HG03060 (cell line): ENCODE results near the gene TNIK.

Experiments
- ATAC-seq: cut with Tn5 transposase; IDR thresholded peaks from one replicate; pipeline ENCODE4 v1.9.1; 2021; ENCODE audit warnings: low read depth, moderate number of reproducible peaks; ENCODE audit not compliant: unreplicated experiment

The TNIK gene

DNA sequence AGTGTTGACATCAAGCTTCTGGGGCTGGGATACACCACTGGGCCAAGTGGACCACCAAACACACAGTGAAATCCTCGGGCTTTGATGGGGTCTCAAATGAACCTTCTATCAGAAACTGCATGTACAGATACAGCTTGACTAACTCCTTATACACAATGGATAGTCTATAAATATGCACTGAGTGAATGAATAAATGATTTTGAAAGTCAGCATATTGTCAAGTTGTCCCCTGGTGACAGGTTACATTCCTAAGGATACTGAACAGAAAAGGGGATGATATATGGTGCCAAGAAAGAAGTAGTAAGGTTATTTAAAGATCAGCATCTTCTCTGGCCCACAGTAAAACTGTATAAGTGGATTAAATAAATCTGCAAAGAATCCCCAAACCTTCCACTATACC lies 274.2 kb downstream of the TNIK start:
- no peak for ATAC-seq

GRCh38 chr3:171184372-171184771 lies 275.8 kb downstream of the TNIK start:
- peak; percentile 70 for ATAC-seq

DNA sequence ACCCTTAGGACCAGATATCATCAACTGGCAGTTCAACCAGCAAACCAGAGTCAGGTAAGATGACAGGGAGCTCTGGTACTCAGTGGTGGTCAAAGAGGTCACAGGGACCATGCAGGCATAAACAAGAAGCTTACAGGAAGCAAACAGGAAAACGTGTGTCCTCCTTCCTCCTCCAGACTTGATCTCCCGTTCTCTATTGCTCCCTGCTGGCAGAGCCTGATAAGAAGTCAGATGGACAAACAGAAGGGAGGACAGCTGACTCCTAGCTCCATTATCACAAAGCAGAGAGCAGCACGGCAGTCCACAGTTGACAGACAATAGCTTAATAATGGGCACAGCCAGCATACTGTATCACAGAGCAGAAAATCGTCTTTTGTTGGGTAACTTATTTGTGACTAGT lies 277.2 kb downstream of the TNIK start:
- ATAC-seq: no peak

DNA sequence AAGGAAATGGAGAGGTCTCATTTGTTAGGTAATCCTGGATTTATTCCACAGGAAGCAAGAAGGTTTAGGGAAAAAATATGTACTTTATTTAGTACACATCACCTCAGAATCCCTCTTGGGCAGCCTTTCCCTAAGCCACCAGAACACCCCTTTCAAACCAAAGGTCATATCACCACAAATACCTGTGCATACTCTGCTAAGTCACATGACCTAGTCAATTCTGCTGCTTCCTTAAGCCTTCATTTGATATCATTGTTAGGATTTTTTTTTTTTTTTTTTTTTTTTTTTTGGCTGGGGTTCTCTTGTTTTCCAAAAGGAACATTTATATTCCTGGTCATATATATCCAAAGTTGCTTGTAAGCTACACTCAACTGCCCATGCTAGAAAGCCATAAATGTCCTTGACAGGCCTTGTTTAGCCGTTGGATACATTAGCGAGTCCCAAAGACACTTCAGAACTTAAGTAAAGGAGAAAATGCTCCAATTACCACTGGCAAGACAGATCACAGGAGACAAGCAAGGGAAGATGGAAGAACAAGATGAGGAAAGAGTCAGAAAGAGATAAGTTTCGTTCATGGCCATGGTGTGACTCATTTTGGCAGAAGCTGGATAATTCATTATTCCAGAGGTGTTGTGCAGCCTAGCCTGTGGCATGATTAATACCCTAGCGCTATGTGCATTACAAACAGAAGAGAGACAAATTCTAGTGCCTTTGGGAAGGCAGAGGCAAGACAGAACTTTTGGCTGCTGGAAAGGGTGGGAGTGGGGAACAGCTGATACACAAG lies 278.1 kb downstream of the TNIK start:
- no peak for ATAC-seq

DNA sequence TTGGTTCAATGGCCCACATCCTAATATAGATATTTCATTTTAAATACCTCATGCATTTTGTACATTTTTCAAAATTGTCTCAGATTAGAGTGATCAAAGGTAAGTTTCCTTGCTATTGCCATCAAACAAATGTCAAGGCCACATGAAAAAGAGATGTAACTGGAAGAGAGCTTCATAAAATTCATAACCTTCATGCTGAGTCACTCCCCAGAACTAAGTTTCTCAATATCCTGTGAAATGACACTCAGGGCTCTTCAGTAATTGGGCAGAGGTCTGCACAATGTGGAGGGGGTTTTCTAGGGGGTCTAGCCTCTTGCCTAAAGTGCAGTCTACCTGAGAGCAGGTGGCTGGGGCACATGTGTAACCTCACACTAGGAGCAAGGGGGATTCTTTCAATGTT lies 281.5 kb downstream of the TNIK start:
- no peak for ATAC-seq

GRCh38 chr3:171177553-171177952 lies 282.7 kb downstream of the TNIK start:
- no peak for ATAC-seq

DNA sequence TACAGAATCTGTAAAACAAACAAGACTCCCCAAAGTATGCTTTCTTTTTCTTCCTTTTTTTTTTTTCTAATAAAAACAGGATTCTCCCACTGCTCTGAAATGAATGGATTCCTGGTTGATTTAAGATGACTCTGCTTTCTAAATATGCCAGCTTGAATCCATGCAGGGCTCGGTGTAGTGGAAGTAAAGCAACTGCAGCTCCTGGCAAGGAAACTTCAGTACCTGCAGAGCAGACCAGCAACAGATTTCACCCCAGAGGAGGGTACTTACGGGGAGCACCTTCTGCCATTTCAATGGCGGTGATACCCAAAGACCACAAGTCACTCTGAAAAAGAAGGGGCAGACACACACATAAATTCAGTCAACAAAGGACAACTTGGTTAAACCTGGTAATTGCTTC lies 283.1 kb downstream of the TNIK start:
- no peak for ATAC-seq

GRCh38 chr3:171176244-171176933 lies 283.8 kb downstream of the TNIK start:
- ATAC-seq: no peak

DNA sequence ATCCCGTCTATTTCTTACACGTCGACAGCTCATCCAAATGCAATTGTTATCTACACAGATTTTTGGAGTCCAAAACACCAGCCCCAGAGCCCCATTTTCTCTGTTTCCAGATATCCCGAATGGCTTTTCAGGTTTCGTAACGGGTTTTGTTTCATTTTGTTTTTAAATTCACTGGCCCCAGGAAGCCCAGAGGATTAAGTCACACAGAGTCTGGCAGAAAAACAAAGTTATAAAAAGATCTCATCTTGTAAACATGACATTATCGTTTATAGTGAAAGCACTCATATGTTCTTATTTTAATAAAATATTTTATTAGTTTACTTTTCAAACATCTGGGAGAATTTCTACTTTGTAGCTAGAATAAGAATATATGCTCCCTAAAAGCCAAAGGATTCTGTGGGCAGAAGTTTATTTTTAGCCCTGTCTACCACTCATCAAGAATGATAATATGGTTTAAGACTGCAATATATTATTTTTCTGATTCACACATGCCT lies 284.4 kb downstream of the TNIK start:
- ATAC-seq: no peak

DNA sequence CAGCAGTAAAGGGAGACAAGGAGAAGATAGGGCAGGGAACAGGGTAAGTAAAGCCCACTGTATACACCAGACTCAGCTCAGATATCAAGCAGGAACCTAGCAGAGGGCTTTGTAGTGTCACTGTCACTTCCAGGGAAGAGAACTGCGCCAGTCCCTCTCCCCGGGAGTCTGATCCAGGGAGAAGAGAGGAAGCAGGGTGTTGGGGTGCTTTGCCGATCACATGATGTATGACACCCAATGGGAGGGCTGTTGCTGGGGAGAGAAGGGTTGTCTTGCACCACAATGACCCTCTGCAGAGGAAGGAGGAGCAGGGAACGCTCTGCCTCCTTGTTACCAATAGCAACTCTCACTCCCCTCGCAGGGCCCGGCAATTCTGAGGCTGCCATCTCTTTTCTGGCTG lies 286.5 kb downstream of the TNIK start:
- ATAC-seq: no peak

DNA sequence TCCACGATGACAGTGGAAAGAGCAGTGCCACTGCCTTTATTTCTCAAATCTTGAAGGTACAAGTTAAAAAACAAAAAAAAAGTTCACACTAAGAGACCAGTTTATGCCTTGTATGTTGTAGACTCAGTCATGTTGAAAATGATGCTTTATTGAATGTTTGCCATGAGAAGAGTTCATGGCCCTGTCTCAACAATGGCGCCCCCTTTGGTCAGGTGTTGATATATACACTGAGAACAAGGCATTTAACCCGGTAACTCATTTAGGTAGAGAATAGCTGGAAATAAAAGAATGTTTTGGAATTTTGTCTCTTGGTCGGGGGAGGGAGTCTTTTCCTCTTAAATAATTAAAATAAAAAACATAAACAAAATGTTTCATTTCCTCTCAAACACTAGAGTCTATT lies 288.1 kb downstream of the TNIK start:
- ATAC-seq: no peak

DNA sequence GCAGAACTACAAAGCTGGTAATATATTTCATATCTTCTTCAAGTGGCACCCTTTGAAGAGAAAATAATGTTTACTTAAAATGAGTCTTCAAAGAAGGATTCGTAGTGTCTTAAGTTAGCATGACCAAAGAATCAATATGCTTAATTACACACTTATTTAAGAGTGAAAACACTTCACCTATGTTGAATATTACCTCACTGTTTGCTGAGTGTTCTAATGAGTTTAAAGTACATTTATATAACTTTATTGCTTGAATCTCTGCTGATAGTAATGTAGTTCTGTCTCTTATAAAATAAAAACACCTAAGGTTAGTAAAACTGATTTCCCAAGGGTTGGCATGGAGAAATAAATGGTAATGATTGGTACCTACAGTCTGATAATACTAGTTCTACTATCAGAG lies 290.3 kb downstream of the TNIK start:
- ATAC-seq: no peak

- ATAC-seq: no peak
These were observed 290.8 kb downstream of the TNIK start for GRCh38 chr3:171169443-171169842.

DNA sequence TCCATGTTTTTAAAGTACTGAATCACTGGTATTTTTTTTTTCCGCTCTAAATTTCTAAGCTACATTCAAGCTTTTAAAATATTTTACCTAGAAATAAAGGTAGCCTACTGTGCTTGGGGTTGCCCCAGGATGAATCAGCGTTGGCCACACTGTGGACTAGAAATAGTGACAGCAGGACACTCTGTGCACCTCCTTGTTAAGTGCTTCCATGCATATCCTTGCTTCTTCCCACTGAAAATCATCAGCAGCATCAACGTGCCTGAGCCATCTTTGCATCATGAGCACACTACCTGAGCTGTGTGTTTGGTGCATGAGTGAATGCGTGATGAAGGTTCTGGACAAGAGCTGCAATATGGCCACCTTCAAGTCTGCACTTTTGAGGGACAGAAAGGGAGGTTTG lies 291.7 kb downstream of the TNIK start:
- no peak for ATAC-seq

GRCh38 chr3:171168086-171168485 lies 292.1 kb downstream of the TNIK start:
- no peak for ATAC-seq

DNA sequence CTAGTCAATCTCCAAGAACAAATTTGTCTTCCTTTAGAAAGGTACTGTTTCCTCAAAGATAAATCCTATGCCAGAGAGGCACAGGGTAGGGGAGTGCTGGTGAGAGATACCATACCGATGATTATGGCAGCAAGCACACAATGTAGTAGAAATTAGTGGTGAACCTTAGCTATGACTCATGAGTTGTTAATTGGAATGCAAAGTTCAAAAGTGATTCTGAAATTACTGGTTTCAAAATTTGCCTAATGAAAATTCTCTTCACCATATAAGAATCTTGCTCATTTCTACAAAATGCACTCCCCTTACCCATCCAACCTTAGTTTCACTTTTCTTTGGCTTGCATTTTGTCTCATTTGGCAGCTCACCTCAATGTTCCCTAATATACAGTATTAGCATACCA lies 294.2 kb downstream of the TNIK start:
- ATAC-seq: no peak

DNA sequence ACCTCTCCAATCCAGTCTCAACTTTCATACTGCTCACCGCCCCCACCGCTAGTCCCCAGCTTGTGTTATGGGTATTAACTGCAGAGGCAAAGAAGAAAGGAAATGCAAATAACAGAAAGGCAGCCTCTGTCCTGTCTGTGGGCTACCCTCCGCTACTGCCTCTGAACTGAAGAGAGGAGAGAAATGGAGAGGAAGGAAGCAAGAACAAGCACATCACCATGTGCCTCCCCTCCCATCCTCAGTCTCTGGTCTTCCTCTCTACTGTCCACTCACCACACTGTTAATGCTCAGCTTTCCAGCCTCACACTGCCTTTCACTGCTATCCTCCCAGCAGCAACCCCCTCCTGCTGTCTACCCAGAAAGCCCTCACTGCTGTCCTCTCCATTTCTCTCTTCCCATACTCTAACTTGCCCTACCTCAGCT lies 294.7 kb downstream of the TNIK start:
- ATAC-seq: no peak

- no peak for ATAC-seq
These were observed 296.1 kb downstream of the TNIK start for GRCh38 chr3:171164067-171164465.

DNA sequence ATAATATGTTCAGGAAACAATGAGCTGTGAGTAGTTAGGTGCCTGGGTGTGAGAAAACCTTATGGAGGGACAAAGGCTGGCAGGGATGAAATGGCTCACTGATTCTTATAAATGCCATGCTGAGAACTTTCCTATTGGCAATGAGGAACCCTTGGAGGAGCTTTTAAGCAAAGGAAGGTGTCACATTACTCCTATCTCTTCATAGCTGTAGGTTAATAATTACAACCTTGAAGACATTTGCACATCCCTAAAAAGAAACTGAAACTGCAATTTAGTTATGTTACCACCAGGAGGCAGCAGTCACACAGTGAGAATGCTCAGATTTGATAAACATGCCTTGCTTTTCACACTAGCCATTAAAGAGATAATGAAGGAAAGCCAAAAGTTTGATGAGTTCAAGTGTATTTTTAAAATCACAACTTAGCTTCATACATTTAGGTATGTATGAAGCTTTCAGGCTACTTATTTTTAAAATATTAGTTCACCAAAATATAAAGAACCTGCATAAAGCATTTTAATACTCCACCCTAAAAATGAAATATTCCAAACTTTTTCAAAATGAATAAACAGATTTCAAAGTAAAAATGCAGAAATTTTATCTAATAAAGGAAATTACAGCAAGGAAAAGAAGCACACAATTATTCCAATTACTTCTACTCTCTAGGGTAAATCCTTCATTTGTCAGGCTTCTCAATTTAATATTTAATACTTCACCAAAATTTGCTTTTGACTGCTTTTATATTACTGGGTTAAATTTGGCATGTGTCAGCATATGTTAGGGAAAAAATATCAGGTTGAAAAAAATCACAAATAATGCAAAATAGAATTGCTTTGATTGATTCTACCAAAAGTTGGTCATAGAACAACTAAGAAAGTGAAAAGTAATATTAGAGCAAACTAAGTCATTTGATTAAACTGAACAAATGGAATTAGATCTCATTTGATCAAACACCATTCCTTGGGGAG lies 296.8 kb downstream of the TNIK start:
- no peak for ATAC-seq

DNA sequence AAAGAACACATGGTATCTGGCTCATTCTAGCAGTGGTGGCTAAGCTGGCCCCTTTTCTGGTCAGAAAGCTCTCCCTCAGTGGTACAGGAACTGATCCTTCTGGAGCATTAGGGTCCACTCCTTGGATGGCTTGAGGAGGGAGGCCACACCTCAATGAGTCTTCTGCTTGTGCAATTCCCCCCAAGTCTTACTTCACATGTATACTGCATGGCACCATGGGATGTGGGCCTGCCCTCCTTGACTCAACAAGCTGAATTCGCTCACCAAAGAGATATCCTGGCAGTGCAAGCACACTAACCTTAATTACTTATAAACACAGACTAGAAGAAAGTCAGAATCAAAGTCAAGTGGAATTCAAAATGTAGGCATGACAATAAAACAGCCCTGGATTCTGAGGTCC lies 299.9 kb downstream of the TNIK start:
- no peak for ATAC-seq

GRCh38 chr3:171159822-171160157 lies 300.4 kb downstream of the TNIK start:
- ATAC-seq: no peak
